AML-193 (cell line): ENCODE data around the gene CDS2.

Experiments
- DNase-seq, 2 experiments: peaks; one replicate each; lab custom pipeline; 2025; lab: John Stamatoyannopoulos, UW

The CDS2 gene

GRCh38 chr20:5119435-5120184, 7.2 kb upstream of the CDS2 start, which contains the start of gene PCNA:
Gene PCNA, minus strand, starts transcription at chr20:5119958. Its CDS starts 160 bp downstream, at chr20:5119798.
- DNase-seq: peak; percentile 93

GRCh38 chr20:5120185-5120476, 6.7 kb upstream of the CDS2 start:
- no peak for DNase-seq

- no peak for DNase-seq
Measured at GRCh38 chr20:5122873-5123260, 3.9 kb upstream of the CDS2 start.

GRCh38 chr20:5127204-5127858, 523 bp downstream of the CDS2 start:
- peak in 1 of 2 experiments; percentile 15 for DNase-seq

- DNase-seq: peak; percentile 8 to 16
Measured at GRCh38 chr20:5127859-5128424, 1.1 kb downstream of the CDS2 start.

- no peak for DNase-seq
Measured at GRCh38 chr20:5128886-5129285, 2.1 kb downstream of the CDS2 start.

GRCh38 chr20:5131502-5131901, 4.7 kb downstream of the CDS2 start:
- DNase-seq: no peak

GRCh38 chr20:5133998-5134397, 7.2 kb downstream of the CDS2 start:
- DNase-seq: no peak

- no peak for DNase-seq
Measured at GRCh38 chr20:5135363-5136012, 8.7 kb downstream of the CDS2 start.

GRCh38 chr20:5136096-5136495, 9.3 kb downstream of the CDS2 start:
- DNase-seq: no peak

GRCh38 chr20:5140195-5140594, 13.4 kb downstream of the CDS2 start:
- no peak for DNase-seq

GRCh38 chr20:5141615-5142014, 14.8 kb downstream of the CDS2 start:
- no peak for DNase-seq

- no peak for DNase-seq
Measured at GRCh38 chr20:5143851-5144250, 17.0 kb downstream of the CDS2 start.

GRCh38 chr20:5145365-5146098, 18.7 kb downstream of the CDS2 start:
- DNase-seq: no peak

GRCh38 chr20:5146099-5146668, 19.4 kb downstream of the CDS2 start:
- DNase-seq: no peak

GRCh38 chr20:5146871-5147592, 20.2 kb downstream of the CDS2 start:
- peak in 1 of 2 experiments; percentile 11 for DNase-seq

- no peak for DNase-seq
Measured at GRCh38 chr20:5148581-5148980, 21.8 kb downstream of the CDS2 start.

GRCh38 chr20:5149892-5150225, 23.1 kb downstream of the CDS2 start:
- no peak for DNase-seq

- DNase-seq: no peak
Measured at GRCh38 chr20:5150226-5151076, 23.6 kb downstream of the CDS2 start.

GRCh38 chr20:5153152-5153467, 26.3 kb downstream of the CDS2 start:
- no peak for DNase-seq
